Fibroblast of skin of scalp (primary cell): ENCODE data around the gene XXYLT1.

Experiments used
- DNase-seq: peaks from one replicate; pipeline ENCODE4 v3.0.0-alpha.2; 2013

XXYLT1 gene

DNA sequence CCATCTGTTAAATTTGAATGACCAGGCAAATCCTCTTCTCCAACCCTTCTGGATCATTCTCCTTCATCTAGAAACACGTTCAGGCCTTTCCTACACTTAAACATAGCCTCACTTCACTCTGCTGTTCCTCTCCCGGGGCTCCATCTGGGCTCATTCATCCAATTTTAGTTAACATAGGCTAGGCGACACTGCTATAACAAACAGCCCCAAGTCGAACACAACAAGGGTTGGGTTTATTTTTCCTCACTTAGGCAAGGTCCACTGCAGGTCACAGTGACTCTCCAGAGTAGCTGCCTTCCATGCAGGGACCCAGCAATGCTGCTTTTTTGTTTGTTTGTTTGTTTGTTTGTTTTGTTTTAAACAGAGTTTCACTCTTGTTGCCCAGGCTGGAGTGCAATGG is 250.8 kb downstream of the XXYLT1 start:
- DNase-seq, result no peak

DNA sequence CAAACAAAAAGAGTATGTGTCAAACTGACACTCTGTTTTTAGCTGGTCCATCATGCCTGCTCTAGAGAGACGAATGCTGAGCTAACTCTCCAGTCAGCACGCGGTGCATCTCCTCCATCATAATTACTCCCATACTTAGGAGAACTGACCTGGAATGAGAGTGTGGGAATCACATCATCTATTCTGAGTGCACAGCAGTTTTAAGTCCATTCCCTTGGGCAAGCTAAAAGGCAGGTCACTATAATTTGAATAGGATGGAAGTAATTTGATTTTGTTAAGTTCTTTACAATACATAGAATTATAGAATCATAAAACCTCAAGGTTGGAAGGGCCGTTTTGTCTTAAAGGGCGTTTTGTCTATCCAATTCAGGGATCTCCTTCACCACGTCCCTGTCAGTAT is 251.6 kb downstream of the XXYLT1 start:
- no peak for DNase-seq
